IMR-90 (cell line): ENCODE results near the gene TTC3.

ENCODE experiments used
- POLR2A ChIP-seq: IDR thresholded peaks from 2 replicates; pipeline ENCODE4 v1.6.1; 2012; ENCODE audit warnings: mild to moderate bottlenecking, low read depth, low read length
- RAD21 ChIP-seq: IDR thresholded peaks from 2 replicates; pipeline ENCODE4 v1.6.1; 2012; ENCODE audit warnings: low read length, improper control_type of control experiment
- RCOR1 ChIP-seq: IDR thresholded peaks from 2 replicates; pipeline ENCODE4 v1.6.1; 2012; ENCODE audit warnings: mild to moderate bottlenecking, low read length, improper control_type of control experiment; ENCODE audit not compliant: insufficient replicate concordance
- TF ChIP-seq, protein P1 (sequence below): conservative IDR thresholded peaks from 2 replicates; pipeline ENCODE4 v1.5.1; 2012; ENCODE audit warnings: mild to moderate bottlenecking, low read depth, low read length, improper control_type of control experiment

DNA sequence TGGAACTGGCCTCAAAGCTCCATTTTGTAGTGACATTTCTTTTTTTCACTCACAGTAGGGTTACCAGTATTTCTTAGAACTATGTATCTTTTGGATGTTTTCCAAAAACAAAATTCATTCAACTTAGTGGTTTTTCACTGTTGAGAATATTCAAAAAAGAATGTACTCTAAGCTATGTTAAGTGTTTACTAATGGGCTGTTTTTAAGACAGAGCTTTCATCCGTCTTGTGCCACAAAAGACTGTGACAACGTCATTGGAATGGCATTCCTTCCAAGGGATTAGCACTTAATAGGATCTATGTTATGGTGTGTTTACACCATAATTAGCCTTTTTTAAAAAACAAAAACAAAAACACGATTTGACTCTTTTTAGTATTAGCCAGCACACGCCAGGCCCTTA is 66.8 kb downstream of the TTC3 start:
- TF ChIP-seq, protein P1, sequence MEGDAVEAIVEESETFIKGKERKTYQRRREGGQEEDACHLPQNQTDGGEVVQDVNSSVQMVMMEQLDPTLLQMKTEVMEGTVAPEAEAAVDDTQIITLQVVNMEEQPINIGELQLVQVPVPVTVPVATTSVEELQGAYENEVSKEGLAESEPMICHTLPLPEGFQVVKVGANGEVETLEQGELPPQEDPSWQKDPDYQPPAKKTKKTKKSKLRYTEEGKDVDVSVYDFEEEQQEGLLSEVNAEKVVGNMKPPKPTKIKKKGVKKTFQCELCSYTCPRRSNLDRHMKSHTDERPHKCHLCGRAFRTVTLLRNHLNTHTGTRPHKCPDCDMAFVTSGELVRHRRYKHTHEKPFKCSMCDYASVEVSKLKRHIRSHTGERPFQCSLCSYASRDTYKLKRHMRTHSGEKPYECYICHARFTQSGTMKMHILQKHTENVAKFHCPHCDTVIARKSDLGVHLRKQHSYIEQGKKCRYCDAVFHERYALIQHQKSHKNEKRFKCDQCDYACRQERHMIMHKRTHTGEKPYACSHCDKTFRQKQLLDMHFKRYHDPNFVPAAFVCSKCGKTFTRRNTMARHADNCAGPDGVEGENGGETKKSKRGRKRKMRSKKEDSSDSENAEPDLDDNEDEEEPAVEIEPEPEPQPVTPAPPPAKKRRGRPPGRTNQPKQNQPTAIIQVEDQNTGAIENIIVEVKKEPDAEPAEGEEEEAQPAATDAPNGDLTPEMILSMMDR, result no peak
- TF ChIP-seq POLR2A (no peak), RAD21 (no peak), RCOR1 (no peak)
